GM23338 (cell line): ENCODE results near the gene RSRC1. TPM values are rescaled to one million over a fixed set of nuclear protein-coding genes. Genes with fewer than 3 reads are reported as not detected.

Source experiments
- ATAC-seq: fragments of 200-7000 bp; cut with Tn5 transposase; 3 replicates; pipeline ENCODE4 v1.9.1; 2020
- DNase-seq: peaks from one replicate; pipeline ENCODE4 v3.0.0-alpha.2; 2015; ENCODE audit warnings: low spot score
- H2AFZ ChIP-seq: fragments of 200-600 bp; sonication (generic); 2 replicates; pipeline ENCODE4 v1.8.0; 2016; ENCODE audit warnings: antibody characterized with exemption, mild to moderate bottlenecking, moderate library complexity
- H3F3A ChIP-seq: fragments of 200-600 bp; sonication (generic); replicated peaks from 2 replicates; pipeline ENCODE4 v1.8.0; 2017; ENCODE audit warnings: antibody characterized with exemption, mixed run types, low read depth
- H3K27ac ChIP-seq: fragments of 200-600 bp; sonication (generic); 2 replicates; pipeline ENCODE4 v1.6.1; 2016; ENCODE audit warnings: low read depth
- H3K27me3 ChIP-seq: fragments of 200-600 bp; sonication (generic); 2 replicates; pipeline ENCODE4 v1.8.0; 2016; ENCODE audit warnings: mild to moderate bottlenecking, mixed run types, moderate library complexity; ENCODE audit not compliant: insufficient read depth
- H3K36me3 ChIP-seq: fragments of 200-600 bp; sonication (generic); 2 replicates; pipeline ENCODE4 v1.8.0; 2016; ENCODE audit warnings: mild to moderate bottlenecking; ENCODE audit not compliant: insufficient read depth
- H3K4me1 ChIP-seq: fragments of 200-600 bp; sonication (generic); 2 replicates; pipeline ENCODE4 v1.8.0; 2016; ENCODE audit warnings: mild to moderate bottlenecking, moderate library complexity; ENCODE audit not compliant: insufficient read depth
- H3K4me2 ChIP-seq: fragments of 200-600 bp; sonication (generic); 2 replicates; pipeline ENCODE4 v1.7.1; 2017; ENCODE audit warnings: mixed run types
- H3K4me3 ChIP-seq: fragments of 200-600 bp; sonication (generic); 2 replicates; pipeline ENCODE4 v1.6.1; 2016; ENCODE audit warnings: mixed run types
- H3K79me2 ChIP-seq: fragments of 200-600 bp; sonication (generic); replicated peaks from 2 replicates; pipeline ENCODE4 v1.8.0; 2017; ENCODE audit warnings: mild to moderate bottlenecking; ENCODE audit not compliant: insufficient read depth
- H3K9me2 ChIP-seq: fragments of 200-600 bp; sonication (generic); 2 replicates; pipeline ENCODE4 v1.8.0; 2017; ENCODE audit not compliant: insufficient read depth
- H4K20me1 ChIP-seq: fragments of 200-600 bp; sonication (generic); replicated peaks from 2 replicates; pipeline ENCODE4 v1.8.0; 2017; ENCODE audit warnings: mild to moderate bottlenecking; ENCODE audit not compliant: insufficient read depth
- H3K27ac Mint-ChIP-seq: 2 replicates; pipeline ENCODE4 v1.8.0; 2020; ENCODE audit warnings: inconsistent platforms, mild to moderate bottlenecking, moderate library complexity, mixed read lengths
- H3K27me3 Mint-ChIP-seq: 3 replicates; pipeline ENCODE4 v1.8.0; 2022; ENCODE audit warnings: low read depth, mild to moderate bottlenecking, moderate library complexity, mixed read lengths, inconsistent platforms; ENCODE audit not compliant: insufficient read depth, poor library complexity
- H3K36me3 Mint-ChIP-seq: 3 replicates; pipeline ENCODE4 v1.8.0; 2021; ENCODE audit warnings: low read depth, mild to moderate bottlenecking, inconsistent platforms, moderate library complexity, mixed read lengths
- H3K4me1 Mint-ChIP-seq: 3 replicates; pipeline ENCODE4 v1.8.0; 2020; ENCODE audit warnings: mild to moderate bottlenecking, inconsistent platforms, mixed read lengths
- H3K4me3 Mint-ChIP-seq: 3 replicates; pipeline ENCODE4 v1.8.0; 2021; ENCODE audit warnings: moderate library complexity, mild to moderate bottlenecking, inconsistent platforms, mixed read lengths
- H3K9me3 Mint-ChIP-seq: 3 replicates; pipeline ENCODE4 v1.8.0; 2020; ENCODE audit warnings: moderate library complexity, mild to moderate bottlenecking, inconsistent platforms, mixed read lengths
- CREB1 ChIP-seq: fragments of 250-450 bp; sonication (Bioruptor Pico); IDR thresholded peaks from 2 replicates; pipeline ENCODE4 v1.5.0; 2020; ENCODE audit warnings: low read depth, mild to moderate bottlenecking, moderate library complexity
- CTCF ChIP-seq, 2 experiments: fragments of 200-600 bp in 1 of 2; sonication (generic) in 1 of 2; conservative IDR thresholded peaks; 2 replicates each; pipeline versions ENCODE4 v1.5.1 to v1.6.1; 2016 to 2017; ENCODE audit warnings: antibody characterized with exemption in 2 of 2, low read depth in 2 of 2, mild to moderate bottlenecking in 2 of 2, moderate library complexity in 1 of 2
- ETS1 ChIP-seq: IDR thresholded peaks from 2 replicates; pipeline ENCODE4 v1.6.1; 2016; ENCODE audit warnings: antibody characterized with exemption
- EZH2phosphoT487 ChIP-seq: fragments of 200-600 bp; sonication (generic); IDR thresholded peaks from one replicate; pipeline ENCODE4 v1.8.1; 2018; ENCODE audit warnings: antibody characterized with exemption; ENCODE audit not compliant: unreplicated experiment
- POLR2AphosphoS5 ChIP-seq: IDR thresholded peaks from 2 replicates; pipeline ENCODE4 v1.6.1; 2016; ENCODE audit warnings: antibody characterized with exemption, low read depth
- ZNF331 ChIP-seq: fragments of 250-450 bp; sonication (Bioruptor Pico); IDR thresholded peaks from 2 replicates; pipeline ENCODE4 v1.5.0; 2020; ENCODE audit warnings: low read depth, mild to moderate bottlenecking, moderate library complexity
- ZNF462 ChIP-seq: fragments of 250-450 bp; sonication (Bioruptor Pico); IDR thresholded peaks from 2 replicates; pipeline ENCODE4 v1.5.0; 2020; ENCODE audit warnings: mild to moderate bottlenecking, moderate library complexity
- polyA plus RNA-seq: library from polyadenylated mRNA; unstranded; fragments of >200 nt; fragmentation: Nextera tagmentation; extraction: Ambion mirVana; gene quantifications from 2 replicates; pipeline ENCODE4 v1.2.1, GENCODE V29; 2016
- total RNA-seq: library from RNA; depleted of rRNA; stranded (reverse); fragments of >200 nt; shearing (Covaris generic); gene quantifications from 2 replicates; pipeline ENCODE4 v1.2.3, GENCODE V29; 2014

RSRC1 gene
- total and polyA plus RNA-seq, 2 experiments from 2014 or later: 32.5 to 76.8 TPM

- TF ChIP-seq ZNF462 (CRISPR knock-in tag): no peak
- no peak for TF ChIP-seq POLR2AphosphoS5
- TF ChIP-seq CTCF (conservative IDR thresholded peaks at IDR 0.05; ENCODE audit: low read depth in 2 of 2): no peak
These were observed 139.3 kb downstream of the RSRC1 start (continued) for GRCh38 chr3:158249183-158249582.

GRCh38 chr3:158258619-158259018 is 148.7 kb downstream of the RSRC1 start:
- ATAC-seq: no peak
- H3K27me3 Mint-ChIP-seq: peaks cover 2% of the 10 kb centered on the region
- no peak overlapping the region for H3K4me2 ChIP-seq
- no peak for TF ChIP-seq CREB1 (CRISPR knock-in tag)
- no peak for TF ChIP-seq ZNF331 (CRISPR knock-in tag)
- TF ChIP-seq ETS1: no peak
- no peak for TF ChIP-seq EZH2phosphoT487
- TF ChIP-seq ZNF462 (CRISPR knock-in tag): no peak

More at GRCh38 chr3:158258619-158259018, 148.7 kb downstream of the RSRC1 start:
- no peaks in the 10 kb centered on the region for H4K20me1 ChIP-seq
- H3K27me3 ChIP-seq: no peaks in the 10 kb centered on the region
- H2AFZ ChIP-seq: no peak overlapping the region
- H3K36me3 ChIP-seq: no peaks in the 10 kb centered on the region
- H3K4me1 Mint-ChIP-seq: no peaks in the 10 kb centered on the region
- H3K9me2 ChIP-seq: no peaks in the 10 kb centered on the region
- no peak overlapping the region for H3K27ac Mint-ChIP-seq
- no peaks in the 10 kb centered on the region for H3F3A ChIP-seq
- H3K4me3 ChIP-seq: no peak overlapping the region
- DNase-seq: no peak
- H3K79me2 ChIP-seq: no peaks in the 10 kb centered on the region
- peaks cover 24% of the 10 kb centered on the region; the same call in 2 of the 3 replicates for H3K9me3 Mint-ChIP-seq
- peaks cover 9% of the 10 kb centered on the region; the same call in 2 of the 3 replicates for H3K36me3 Mint-ChIP-seq
- H3K4me1 ChIP-seq: no peaks in the 10 kb centered on the region
- H3K27ac ChIP-seq: no peak overlapping the region
- H3K4me3 Mint-ChIP-seq: no peak overlapping the region
